Dedifferentiated amniotic fluid mesenchymal stem cell (primary cell): ENCODE results near the gene NTHL1.
A peak's percentile ranks its signal among the peaks of the same experiment; 100 is the strongest.

ENCODE experiments used
- DNase-seq: peaks from one replicate; pipeline ENCODE4 v3.0.0-alpha.2; 2016; ENCODE audit errors: extremely low spot score

NTHL1 gene

GRCh38 chr16:2047330-2048115 is at the start of gene NTHL1, which contains the start of gene TSC2:
NTHL1 (minus strand) TSS chr16:2047834; CDS start chr16:2047823, 11 bp downstream.
TSC2 (plus strand) TSS chr16:2047985; CDS start chr16:2048616, 631 bp downstream.
- peak; percentile 94 for DNase-seq

- DNase-seq = no peak
Measured at GRCh38 chr16:2096853-2097595, 49.4 kb upstream of the NTHL1 start.

GRCh38 chr16:2095918-2096582 is 48.4 kb upstream of the NTHL1 start:
- no peak for DNase-seq

GRCh38 chr16:2095315-2095853 is 47.8 kb upstream of the NTHL1 start:
- DNase-seq = no peak

GRCh38 chr16:2093793-2094192 is 46.2 kb upstream of the NTHL1 start:
- DNase-seq = no peak

GRCh38 chr16:2092866-2093265 is 45.2 kb upstream of the NTHL1 start:
- no peak for DNase-seq

GRCh38 chr16:2092256-2092620 is 44.6 kb upstream of the NTHL1 start:
- no peak for DNase-seq

GRCh38 chr16:2091547-2092255 is 44.1 kb upstream of the NTHL1 start:
- no peak for DNase-seq

- DNase-seq = no peak
Measured at GRCh38 chr16:2090777-2091546, 43.3 kb upstream of the NTHL1 start.

GRCh38 chr16:2090481-2090776 is 42.8 kb upstream of the NTHL1 start:
- DNase-seq = no peak

- DNase-seq = no peak
Measured at GRCh38 chr16:2089706-2090480, 42.3 kb upstream of the NTHL1 start.

GRCh38 chr16:2088759-2089358 is 41.2 kb upstream of the NTHL1 start:
- DNase-seq = no peak

GRCh38 chr16:2087748-2088631 is 40.4 kb upstream of the NTHL1 start:
- no peak for DNase-seq

GRCh38 chr16:2086812-2087747 is 39.4 kb upstream of the NTHL1 start:
- no peak for DNase-seq

- no peak for DNase-seq
Measured at GRCh38 chr16:2086106-2086742, 38.6 kb upstream of the NTHL1 start.

GRCh38 chr16:2085669-2086068 is 38.0 kb upstream of the NTHL1 start:
- DNase-seq = no peak
